A549 (cell line): Measurements from ENCODE around the gene C20orf96. TPM values are rescaled to one million over a fixed set of nuclear protein-coding genes. Genes with fewer than 3 reads are reported as not detected.

Source experiments
- CBX2 ChIP-seq: fragments of 200-600 bp; sonication (generic); IDR thresholded peaks from 2 replicates; pipeline ENCODE4 v1.6.1; 2016; ENCODE audit warnings: low read depth, mild to moderate bottlenecking, borderline replicate concordance
- CHD4 ChIP-seq: fragments of 200-600 bp; sonication (generic); IDR thresholded peaks from 2 replicates; pipeline ENCODE4 v1.6.1; 2016; ENCODE audit warnings: antibody characterized with exemption, mild to moderate bottlenecking, borderline replicate concordance
- FOSB ChIP-seq: fragments of 250-450 bp; sonication (Bioruptor Pico); IDR thresholded peaks from 2 replicates; pipeline ENCODE4 v1.5.0; 2020; ENCODE audit warnings: mild to moderate bottlenecking, moderate library complexity
- FOXS1 ChIP-seq: fragments of 250-450 bp; sonication (Bioruptor Pico); IDR thresholded peaks from 2 replicates; pipeline ENCODE4 v1.5.0; 2020; ENCODE audit warnings: mild to moderate bottlenecking, moderate library complexity
- HEYL ChIP-seq: fragments of 250-450 bp; sonication (Bioruptor Pico); IDR thresholded peaks from 2 replicates; pipeline ENCODE4 v1.8.0; 2021; ENCODE audit warnings: mild to moderate bottlenecking, moderate library complexity
- HOXA7 ChIP-seq: fragments of 250-450 bp; sonication (Bioruptor Pico); IDR thresholded peaks from 2 replicates; pipeline ENCODE4 v1.5.0; 2020; ENCODE audit warnings: mild to moderate bottlenecking, moderate library complexity
- HOXB13 ChIP-seq: fragments of 250-450 bp; sonication (Bioruptor Pico); IDR thresholded peaks from 2 replicates; pipeline ENCODE4 v1.5.0; 2020; ENCODE audit warnings: low read depth, mild to moderate bottlenecking, moderate library complexity
- HOXB5 ChIP-seq: fragments of 250-450 bp; sonication (Bioruptor Pico); IDR thresholded peaks from 2 replicates; pipeline ENCODE4 v1.5.0; 2020; ENCODE audit warnings: mild to moderate bottlenecking, moderate library complexity
- JUN ChIP-seq, 2 experiments: fragments of >200 bp; sonication (Bioruptor Twin); formaldehyde crosslinking; IDR thresholded peaks; 2 replicates in 1 of 2; 3 replicates in 1 of 2; pipeline ENCODE4 v1.6.1; 2016 to 2017
- JUNB ChIP-seq: fragments of >200 bp; sonication (Bioruptor Twin); formaldehyde crosslinking; IDR thresholded peaks from 2 replicates; pipeline ENCODE4 v1.6.1; 2016
- KDM1A ChIP-seq: fragments of 200-600 bp; sonication (generic); IDR thresholded peaks from 2 replicates; pipeline ENCODE4 v1.6.1; 2016; ENCODE audit warnings: low read depth, mild to moderate bottlenecking
- KDM5A ChIP-seq: fragments of 200-600 bp; sonication (generic); IDR thresholded peaks from 2 replicates; pipeline ENCODE4 v1.6.1; 2016; ENCODE audit warnings: antibody characterized with exemption, mild to moderate bottlenecking
- MAFK ChIP-seq: fragments of 450-650 bp; IDR thresholded peaks from 2 replicates; pipeline ENCODE4 v1.6.1; 2014; ENCODE audit not compliant: partially characterized antibody
- NFE2L2 ChIP-seq: fragments of 150-350 bp; conservative IDR thresholded peaks from 2 replicates; pipeline ENCODE4 v1.6.1; 2014; ENCODE audit warnings: low read length
- PHF8 ChIP-seq: fragments of 200-600 bp; sonication (generic); IDR thresholded peaks from 2 replicates; pipeline ENCODE4 v1.6.1; 2016; ENCODE audit warnings: low read depth, mild to moderate bottlenecking, antibody characterized with exemption, moderate library complexity, borderline replicate concordance
- RAD21 ChIP-seq, 2 experiments: fragments of >200 bp in 1 of 2; sonication (Bioruptor Twin) in 1 of 2; formaldehyde crosslinking in 1 of 2; IDR thresholded peaks in 1 of 2; conservative IDR thresholded peaks in 1 of 2; 2 replicates in 1 of 2; 3 replicates in 1 of 2; pipeline ENCODE4 v1.6.1; 2012 to 2018; ENCODE audit warnings: inconsistent platforms in 1 of 2
- ZC3H11A ChIP-seq: fragments of 450-650 bp; IDR thresholded peaks from 2 replicates; pipeline ENCODE4 v1.6.1; 2014; ENCODE audit warnings: antibody characterized with exemption, mild to moderate bottlenecking
- ZFP36 ChIP-seq: fragments of 450-650 bp; IDR thresholded peaks from 2 replicates; pipeline ENCODE4 v1.6.1; 2014; ENCODE audit warnings: borderline replicate concordance; ENCODE audit not compliant: partially characterized antibody
- ZSCAN20 ChIP-seq: fragments of 250-450 bp; sonication (Bioruptor Pico); IDR thresholded peaks from 2 replicates; pipeline ENCODE4 v1.8.0; 2022; ENCODE audit warnings: mild to moderate bottlenecking, moderate library complexity
- polyA plus RNA-seq, 4 experiments: library from polyadenylated mRNA; depleted of rRNA in 3 of 4; stranded (reverse); fragments of >200 nt; fragmentation: RNase III in 1 of 4; extraction: RNeasy Plus Mini Kit Qiagen cat#74134 plus additional on column Dnase treatment in 1 of 4; gene quantifications; 2 replicates in 3 of 4; 3 replicates in 1 of 4; pipeline ENCODE4 v1.2.3, GENCODE V29; 2011 to 2017
- TF ChIP-seq, protein P1 (sequence below): IDR thresholded peaks from 2 replicates; pipeline ENCODE4 v1.6.1; 2012
- TF ChIP-seq, protein P2 (sequence below): IDR thresholded peaks from 2 replicates; pipeline ENCODE4 v1.6.1; 2012
- TF ChIP-seq, protein P3 (sequence below): fragments of >200 bp; sonication (Bioruptor Twin); formaldehyde crosslinking; IDR thresholded peaks from 3 replicates; pipeline ENCODE4 v1.6.1; 2016
- TF ChIP-seq, protein P4 (sequence below): fragments of 200-600 bp; sonication (generic); IDR thresholded peaks from 2 replicates; pipeline ENCODE4 v1.6.1; 2016; ENCODE audit warnings: antibody characterized with exemption, mild to moderate bottlenecking, moderate library complexity

The C20orf96 gene
- polyA plus RNA-seq, 2 of the 4 experiments (the other 2 are of a cell fraction), result 20.9 to 23.9 TPM

DNA sequence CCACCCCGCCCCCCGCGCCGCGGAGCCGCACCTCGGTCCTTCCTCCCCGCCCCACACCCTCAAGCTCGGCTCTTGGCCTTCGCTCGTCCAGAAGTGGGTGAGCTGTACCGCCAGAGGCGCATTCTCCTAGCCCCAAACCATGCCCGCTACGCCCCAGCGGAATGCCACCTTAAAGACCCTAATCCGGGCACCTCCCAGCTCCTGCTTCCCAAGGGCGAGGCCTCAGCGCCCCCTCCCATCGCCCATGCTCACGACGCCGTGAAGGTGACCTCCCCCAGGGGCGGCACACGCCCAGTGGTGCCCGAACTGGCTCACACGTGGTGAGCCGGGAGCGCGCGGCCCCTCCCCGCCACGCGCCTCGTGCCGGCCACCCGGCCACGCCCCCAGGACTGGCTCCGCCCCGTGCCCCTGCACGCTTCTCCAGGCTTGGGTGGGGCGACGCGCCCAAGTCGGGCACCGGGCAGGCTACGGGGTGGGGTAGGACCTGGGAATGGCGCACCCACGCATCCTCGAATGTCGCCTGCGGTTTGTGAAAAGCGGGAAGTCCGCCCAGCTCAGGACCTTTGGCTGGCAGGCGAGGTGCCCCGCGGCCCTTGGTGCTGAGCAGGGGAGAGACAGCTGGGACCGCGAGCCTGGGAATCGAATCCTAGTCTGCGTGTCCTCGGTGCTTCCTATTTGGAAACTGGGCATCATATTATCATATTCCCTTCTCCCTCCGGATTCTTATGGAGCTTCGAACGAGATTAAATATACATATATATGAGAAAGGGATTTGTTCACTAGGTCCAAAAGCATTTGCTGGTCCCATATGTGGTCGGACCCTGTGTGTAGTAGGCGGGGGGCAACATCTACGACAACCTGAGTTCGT, 33.9 kb upstream of the C20orf96 start (continued):
- TF ChIP-seq, protein P1, sequence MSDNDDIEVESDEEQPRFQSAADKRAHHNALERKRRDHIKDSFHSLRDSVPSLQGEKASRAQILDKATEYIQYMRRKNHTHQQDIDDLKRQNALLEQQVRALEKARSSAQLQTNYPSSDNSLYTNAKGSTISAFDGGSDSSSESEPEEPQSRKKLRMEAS, result peak; percentile 100
- TF ChIP-seq ZFP36, result no peak
- TF ChIP-seq JUNB, result no peak
- TF ChIP-seq FOSB, result peak; percentile 69; the same call in 1 of the 2 replicates
- TF ChIP-seq ZSCAN20, result no peak
- TF ChIP-seq RAD21 (conservative IDR thresholded peaks at IDR 0.05 in 1 of 2, IDR thresholded peaks at IDR 0.05 in 1 of 2), result peak in 1 of 2 experiments; percentile 43; a peak in 2 of 5 replicates
- TF ChIP-seq FOXS1 (CRISPR knock-in tag), result peak; percentile 58; the same call in 1 of the 2 replicates
- TF ChIP-seq, protein P2, sequence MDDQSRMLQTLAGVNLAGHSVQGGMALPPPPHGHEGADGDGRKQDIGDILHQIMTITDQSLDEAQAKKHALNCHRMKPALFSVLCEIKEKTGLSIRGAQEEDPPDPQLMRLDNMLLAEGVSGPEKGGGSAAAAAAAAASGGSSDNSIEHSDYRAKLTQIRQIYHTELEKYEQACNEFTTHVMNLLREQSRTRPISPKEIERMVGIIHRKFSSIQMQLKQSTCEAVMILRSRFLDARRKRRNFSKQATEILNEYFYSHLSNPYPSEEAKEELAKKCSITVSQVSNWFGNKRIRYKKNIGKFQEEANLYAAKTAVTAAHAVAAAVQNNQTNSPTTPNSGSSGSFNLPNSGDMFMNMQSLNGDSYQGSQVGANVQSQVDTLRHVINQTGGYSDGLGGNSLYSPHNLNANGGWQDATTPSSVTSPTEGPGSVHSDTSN, result no peak
- TF ChIP-seq KDM5A, result no peak
- no peak for TF ChIP-seq CHD4
- TF ChIP-seq MAFK, result no peak
- no peak for TF ChIP-seq HOXA7 (CRISPR knock-in tag)
- no peak for TF ChIP-seq HEYL (CRISPR knock-in tag)
- TF ChIP-seq, protein P3, sequence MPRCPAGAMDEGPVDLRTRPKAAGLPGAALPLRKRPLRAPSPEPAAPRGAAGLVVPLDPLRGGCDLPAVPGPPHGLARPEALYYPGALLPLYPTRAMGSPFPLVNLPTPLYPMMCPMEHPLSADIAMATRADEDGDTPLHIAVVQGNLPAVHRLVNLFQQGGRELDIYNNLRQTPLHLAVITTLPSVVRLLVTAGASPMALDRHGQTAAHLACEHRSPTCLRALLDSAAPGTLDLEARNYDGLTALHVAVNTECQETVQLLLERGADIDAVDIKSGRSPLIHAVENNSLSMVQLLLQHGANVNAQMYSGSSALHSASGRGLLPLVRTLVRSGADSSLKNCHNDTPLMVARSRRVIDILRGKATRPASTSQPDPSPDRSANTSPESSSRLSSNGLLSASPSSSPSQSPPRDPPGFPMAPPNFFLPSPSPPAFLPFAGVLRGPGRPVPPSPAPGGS, result no peak; the same call in 1 of the 3 replicates
- TF ChIP-seq HOXB5 (CRISPR knock-in tag), result peak; percentile 77
- no peak for TF ChIP-seq CBX2
- TF ChIP-seq, protein P4, sequence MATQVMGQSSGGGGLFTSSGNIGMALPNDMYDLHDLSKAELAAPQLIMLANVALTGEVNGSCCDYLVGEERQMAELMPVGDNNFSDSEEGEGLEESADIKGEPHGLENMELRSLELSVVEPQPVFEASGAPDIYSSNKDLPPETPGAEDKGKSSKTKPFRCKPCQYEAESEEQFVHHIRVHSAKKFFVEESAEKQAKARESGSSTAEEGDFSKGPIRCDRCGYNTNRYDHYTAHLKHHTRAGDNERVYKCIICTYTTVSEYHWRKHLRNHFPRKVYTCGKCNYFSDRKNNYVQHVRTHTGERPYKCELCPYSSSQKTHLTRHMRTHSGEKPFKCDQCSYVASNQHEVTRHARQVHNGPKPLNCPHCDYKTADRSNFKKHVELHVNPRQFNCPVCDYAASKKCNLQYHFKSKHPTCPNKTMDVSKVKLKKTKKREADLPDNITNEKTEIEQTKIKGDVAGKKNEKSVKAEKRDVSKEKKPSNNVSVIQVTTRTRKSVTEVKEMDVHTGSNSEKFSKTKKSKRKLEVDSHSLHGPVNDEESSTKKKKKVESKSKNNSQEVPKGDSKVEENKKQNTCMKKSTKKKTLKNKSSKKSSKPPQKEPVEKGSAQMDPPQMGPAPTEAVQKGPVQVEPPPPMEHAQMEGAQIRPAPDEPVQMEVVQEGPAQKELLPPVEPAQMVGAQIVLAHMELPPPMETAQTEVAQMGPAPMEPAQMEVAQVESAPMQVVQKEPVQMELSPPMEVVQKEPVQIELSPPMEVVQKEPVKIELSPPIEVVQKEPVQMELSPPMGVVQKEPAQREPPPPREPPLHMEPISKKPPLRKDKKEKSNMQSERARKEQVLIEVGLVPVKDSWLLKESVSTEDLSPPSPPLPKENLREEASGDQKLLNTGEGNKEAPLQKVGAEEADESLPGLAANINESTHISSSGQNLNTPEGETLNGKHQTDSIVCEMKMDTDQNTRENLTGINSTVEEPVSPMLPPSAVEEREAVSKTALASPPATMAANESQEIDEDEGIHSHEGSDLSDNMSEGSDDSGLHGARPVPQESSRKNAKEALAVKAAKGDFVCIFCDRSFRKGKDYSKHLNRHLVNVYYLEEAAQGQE, result 0 out of 2 replicates have a peak, but pooled peaks have one; percentile 13
- TF ChIP-seq ZC3H11A, result no peak
- no peak for TF ChIP-seq HOXB13 (CRISPR knock-in tag)
- TF ChIP-seq NFE2L2, result no peak
- peak; percentile 46 to 88; a peak in 4 of 5 replicates for TF ChIP-seq JUN (IDR thresholded peaks at IDR 0.05)
- TF ChIP-seq KDM1A, result no peak
- peak; percentile 15 for TF ChIP-seq PHF8
